ENCODE results near the gene ZBTB22. TPM values are rescaled to one million over a fixed set of nuclear protein-coding genes. Genes with fewer than 3 reads are reported as not detected.
"Not testable (repeated sequence)": the region's sequence is repeated elsewhere in the genome, so short reads cannot be mapped to it uniquely, and the experiment has no call there.

Gene ZBTB22
- total RNA-seq, 2 experiments from 2014 or later, result 10.6 to 11.8 TPM

GRCh38 chr6:33344701-33345697 is 27.5 kb upstream of the ZBTB22 start:
- Mint-ChIP-seq H3K4me1 (peaks cover 32% of the 10 kb centered on the region), H3K27me3 (peaks cover 4% of the 10 kb centered on the region), H3K9me3 (ENCODE audit: low read depth) (no peaks in the 10 kb centered on the region), H3K4me3 (peak overlapping the region; percentile 69), H3K36me3 (no peaks in the 10 kb centered on the region), H3K27ac (peak overlapping the region; percentile 88)
- CTCF ChIA-PET, result interaction anchor here (0.7 to 3.3 kb wide), 21 partner anchors 10 to 187 kb away, joined by 3 to 21 read pairs (median 5); partner anchors contain the start of genes B3GALT4, KIFC1, PFDN6 and RPS18
- peak; percentile 86 for DNase-seq
- ATAC-seq, result peak; percentile 66

GRCh38 chr6:33343953-33344611 is 26.5 kb upstream of the ZBTB22 start:
- H3K27ac Mint-ChIP-seq, result peak overlapping the region; percentile 88

GRCh38 chr6:33343606-33343952 is 26.0 kb upstream of the ZBTB22 start:
- not testable (repeated sequence) for H3K27me3 Mint-ChIP-seq; H3K9me3 Mint-ChIP-seq (ENCODE audit: low read depth); H3K36me3 Mint-ChIP-seq; DNase-seq
- CTCF ChIA-PET, result interaction anchor here (0.8 to 2.9 kb wide), 11 partner anchors 10 to 145 kb away, joined by 3 to 21 read pairs (median 6); partner anchors contain the start of genes B3GALT4, KIFC1, PFDN6 and WDR46
- peak overlapping the region; percentile 88 for H3K27ac Mint-ChIP-seq
- H3K4me1 Mint-ChIP-seq, result peaks cover 32% of the 10 kb centered on the region
- ATAC-seq, result peak; percentile 6
- peak overlapping the region; percentile 69 for H3K4me3 Mint-ChIP-seq

More at GRCh38 chr6:33343953-33344611, 26.5 kb upstream of the ZBTB22 start:
- Mint-ChIP-seq H3K9me3 (ENCODE audit: low read depth) (no peaks in the 10 kb centered on the region), H3K36me3 (no peaks in the 10 kb centered on the region), H3K4me3 (peak overlapping the region; percentile 69), H3K4me1 (peaks cover 32% of the 10 kb centered on the region), H3K27me3 (peaks cover 4% of the 10 kb centered on the region)
- ATAC-seq (peak; percentile 83), DNase-seq (peak; percentile 75)
- CTCF ChIA-PET, result interaction anchor here (0.7 to 3.3 kb wide), 18 partner anchors 9 to 146 kb away, joined by 3 to 21 read pairs (median 6); partner anchors contain the start of genes B3GALT4, KIFC1, PFDN6 and WDR46

- Mint-ChIP-seq H3K4me1 (peaks cover 15% of the 10 kb centered on the region), H3K36me3 (no peaks in the 10 kb centered on the region), H3K9me3 (ENCODE audit: low read depth) (no peaks in the 10 kb centered on the region), H3K4me3 (no peak overlapping the region), H3K27me3 (no peaks in the 10 kb centered on the region), H3K27ac (no peak overlapping the region)
- CTCF ChIA-PET, result interaction anchor here (0.6 to 1.4 kb wide), 2 partner anchors 10 to 14 kb away, joined by 3 to 4 read pairs; a partner anchor contains a TSS
- ATAC-seq, result no peak
- DNase-seq, result no peak
These were observed 21.6 kb upstream of the ZBTB22 start for GRCh38 chr6:33339193-33339592.

GRCh38 chr6:33336495-33336894 is 19.0 kb upstream of the ZBTB22 start:
- Mint-ChIP-seq H3K4me3 (no peak overlapping the region), H3K27ac (no peak overlapping the region), H3K4me1 (peaks cover 3% of the 10 kb centered on the region), H3K9me3 (ENCODE audit: low read depth) (no peaks in the 10 kb centered on the region), H3K36me3 (no peaks in the 10 kb centered on the region), H3K27me3 (no peaks in the 10 kb centered on the region)
- CTCF ChIA-PET, result no interaction called here
- ATAC-seq, result no peak
- DNase-seq, result no peak

GRCh38 chr6:33335916-33336315 is 18.4 kb upstream of the ZBTB22 start:
- DNase-seq (no peak), ATAC-seq (no peak)
- CTCF ChIA-PET, result no interaction called here
- Mint-ChIP-seq H3K36me3 (no peaks in the 10 kb centered on the region), H3K27me3 (no peaks in the 10 kb centered on the region), H3K4me1 (peaks cover 3% of the 10 kb centered on the region), H3K4me3 (no peak overlapping the region), H3K9me3 (ENCODE audit: low read depth) (no peaks in the 10 kb centered on the region), H3K27ac (no peak overlapping the region)

- H3K9me3 Mint-ChIP-seq (ENCODE audit: low read depth), result no peaks in the 10 kb centered on the region
- ATAC-seq (no peak), DNase-seq (no peak)
- no peak overlapping the region for H3K27ac Mint-ChIP-seq
- H3K4me3 Mint-ChIP-seq, result no peak overlapping the region
- no peaks in the 10 kb centered on the region for H3K27me3 Mint-ChIP-seq
- CTCF ChIA-PET, result interaction anchor here (0.6 to 1.0 kb wide), 2 partner anchors 9 to 11 kb away, joined by 3 to 6 read pairs; no protein-coding TSS in a partner anchor
- H3K4me1 Mint-ChIP-seq, result peaks cover 3% of the 10 kb centered on the region
- H3K36me3 Mint-ChIP-seq, result no peaks in the 10 kb centered on the region
These were observed 16.1 kb upstream of the ZBTB22 start for GRCh38 chr6:33333666-33334065.

- H3K4me3 Mint-ChIP-seq, result no peak overlapping the region
- H3K27ac Mint-ChIP-seq, result no peak overlapping the region
- ATAC-seq (no peak), DNase-seq (no peak)
- no peaks in the 10 kb centered on the region for H3K27me3 Mint-ChIP-seq
- H3K4me1 Mint-ChIP-seq, result peaks cover 5% of the 10 kb centered on the region
- H3K36me3 Mint-ChIP-seq, result no peaks in the 10 kb centered on the region
- CTCF ChIA-PET, result no interaction called here
- H3K9me3 Mint-ChIP-seq (ENCODE audit: low read depth), result no peaks in the 10 kb centered on the region
These were observed 13.2 kb upstream of the ZBTB22 start for GRCh38 chr6:33330736-33331135.

GRCh38 chr6:33329058-33329457 is 11.5 kb upstream of the ZBTB22 start:
- DNase-seq (no peak), ATAC-seq (no peak)
- CTCF ChIA-PET, result interaction anchor here (1.1 to 1.5 kb wide), 2 partner anchors 11 to 15 kb away, joined by 4 read pairs; no protein-coding TSS in a partner anchor
- H3K9me3 Mint-ChIP-seq (ENCODE audit: low read depth), result no peaks in the 10 kb centered on the region
- no peak overlapping the region for H3K4me3 Mint-ChIP-seq
- peaks cover 7% of the 10 kb centered on the region for H3K4me1 Mint-ChIP-seq
- no peak overlapping the region for H3K27ac Mint-ChIP-seq
- H3K36me3 Mint-ChIP-seq, result no peaks in the 10 kb centered on the region
- H3K27me3 Mint-ChIP-seq, result no peaks in the 10 kb centered on the region

GRCh38 chr6:33324125-33324524 is 6.6 kb upstream of the ZBTB22 start:
- Mint-ChIP-seq H3K27me3 (no peaks in the 10 kb centered on the region), H3K27ac (peak overlapping the region; percentile 98), H3K4me1 (peaks cover 44% of the 10 kb centered on the region), H3K9me3 (ENCODE audit: low read depth) (no peaks in the 10 kb centered on the region), H3K36me3 (peaks cover 30% of the 10 kb centered on the region), H3K4me3 (peak overlapping the region; percentile 94)
- CTCF ChIA-PET, result interaction anchor here (0.8 to 1.8 kb wide), 3 partner anchors 56 to 297 kb away, joined by 4 to 5 read pairs (median 4); partner anchors contain the start of gene ITPR3
- no peak for DNase-seq
- no peak for ATAC-seq

- H3K36me3 Mint-ChIP-seq, result peaks cover 35% of the 10 kb centered on the region
- CTCF ChIA-PET, result interaction anchor here (0.8 to 1.8 kb wide), 3 partner anchors 56 to 298 kb away, joined by 4 to 5 read pairs (median 4); partner anchors contain the start of gene ITPR3
- no peaks in the 10 kb centered on the region for H3K9me3 Mint-ChIP-seq (ENCODE audit: low read depth)
- H3K27ac Mint-ChIP-seq, result peak overlapping the region; percentile 98
- DNase-seq (no peak), ATAC-seq (no peak)
- no peaks in the 10 kb centered on the region for H3K27me3 Mint-ChIP-seq
- H3K4me3 Mint-ChIP-seq, result peak overlapping the region; percentile 94
- H3K4me1 Mint-ChIP-seq, result peaks cover 49% of the 10 kb centered on the region
These were observed 6.0 kb upstream of the ZBTB22 start for GRCh38 chr6:33323623-33323948.

- Mint-ChIP-seq H3K36me3 (peaks cover 42% of the 10 kb centered on the region), H3K4me1 (peaks cover 66% of the 10 kb centered on the region), H3K9me3 (ENCODE audit: low read depth) (no peaks in the 10 kb centered on the region), H3K27ac (peak overlapping the region; percentile 98), H3K4me3 (peak overlapping the region; percentile 94), H3K27me3 (no peaks in the 10 kb centered on the region)
- CTCF ChIA-PET, result interaction anchor here (1.0 kb wide), 1 partner anchor 105 kb away, joined by 3 read pairs; no protein-coding TSS in a partner anchor
- no peak for DNase-seq
- no peak for ATAC-seq
These were observed 3.7 kb upstream of the ZBTB22 start for GRCh38 chr6:33321227-33321626.

All from activated CD8-positive, alpha-beta memory T cell treated with anti-CD3 and anti-CD28 coated beads, Interleukin-2, amount 10 ng/mL, durations not matched to agents 7 days and 5 days (primary cell).